Measurements from ENCODE around the gene CFAP97D2. TPM values are rescaled to one million over a fixed set of nuclear protein-coding genes. Genes with fewer than 3 reads are reported as not detected.

Gene CFAP97D2
- total and polyA plus RNA-seq, 2 donors (not counting 3 experiments of a cell fraction or from before 2014, with no cell fraction given) = not detected

DNA sequence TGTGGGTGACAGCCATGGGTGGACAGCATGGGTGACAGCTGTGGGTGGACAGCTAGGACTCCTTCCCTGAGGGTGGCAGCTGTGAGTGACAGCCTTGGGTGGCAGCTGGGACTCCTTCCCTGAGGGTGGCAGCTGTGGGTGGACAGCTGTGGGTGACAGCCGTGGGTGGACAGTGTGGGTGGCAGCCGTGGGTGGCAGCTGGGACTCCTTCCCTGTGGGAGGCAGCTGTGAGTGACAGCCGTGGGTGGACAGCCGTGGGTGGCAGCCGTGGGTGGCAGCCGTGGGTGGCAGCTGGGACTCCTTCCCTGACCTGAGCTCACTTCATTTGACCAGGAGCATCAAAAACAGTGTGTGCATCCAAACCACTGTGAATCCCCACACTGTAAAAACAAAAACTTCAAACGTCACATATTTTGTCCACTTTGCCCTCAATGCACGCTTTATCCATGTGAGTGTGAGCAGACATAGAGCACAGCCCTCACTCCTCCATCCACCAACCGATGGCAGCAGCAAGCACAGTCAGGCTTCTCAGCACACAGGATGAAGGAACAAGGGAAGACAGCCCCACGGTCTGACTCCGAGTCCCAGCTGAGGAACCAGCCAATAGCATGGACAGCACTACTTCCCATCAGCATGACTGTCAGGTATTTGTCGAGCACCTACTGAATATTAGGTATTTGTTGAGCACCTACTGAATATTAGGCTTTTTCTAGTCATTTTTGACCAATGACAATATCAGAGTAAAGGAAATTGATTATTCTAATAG is 1.6 kb upstream of the CFAP97D2 start:
- FAIRE-seq (no peak), DNase-seq (ENCODE audit: low read depth, low spot score) (no peak)
- BruUV-seq (replicated peaks) = no TSS peak
- no peak overlapping the region for H3K27ac ChIP-seq (ENCODE audit: insufficient read depth, low read depth, low read length)
- no peaks in the 10 kb centered on the region for H3K9me3 ChIP-seq (replicated peaks; ENCODE audit: control insufficient read depth, insufficient read depth, low read length)
- H3K9ac ChIP-seq (replicated peaks; ENCODE audit: extremely low read depth, insufficient read depth, low read length) = no peak overlapping the region
- H3K4me2 ChIP-seq (ENCODE audit: insufficient read depth, low read length) = no peak overlapping the region
- H3K9me1 ChIP-seq (replicated peaks; ENCODE audit: control insufficient read depth, extremely low read depth, insufficient read depth, low read length) = no peaks in the 10 kb centered on the region
- H3K79me2 ChIP-seq (ENCODE audit: control insufficient read depth, insufficient read depth, low read length) = no peaks in the 10 kb centered on the region
- ChIA-PET POLR2A (no interaction called here), CTCF (interaction anchor here (1.0 kb wide), 1 partner anchor 27 kb away, joined by 4 read pairs; no protein-coding TSS in a partner anchor)
- H3K4me1 ChIP-seq (ENCODE audit: control insufficient read depth, extremely low read depth, insufficient read depth, low read length) = peaks cover 14% of the 10 kb centered on the region
- peaks cover 12 to 19% of the 10 kb centered on the region in 2 experiments for H3K27me3 ChIP-seq (ENCODE audit: control insufficient read depth in 2 of 2, insufficient read depth in 2 of 2, low read length in 2 of 2)
- TF ChIP-seq FOS (IDR thresholded peaks at IDR 0.05; ENCODE audit: borderline replicate concordance, insufficient read depth, low read length) = no peak
- TF ChIP-seq EZH2 (IDR thresholded peaks at IDR 0.05; ENCODE audit: borderline replicate concordance, low read depth, low read length, severe bottlenecking) = no peak
- no peak overlapping the region for H3K4me3 ChIP-seq (replicated peaks in 1 of 3; ENCODE audit: insufficient read depth in 1 of 3, low read depth in 1 of 3, low read length in 3 of 3)
- no peaks in the 10 kb centered on the region for H4K20me1 ChIP-seq (replicated peaks; ENCODE audit: control insufficient read depth, extremely low read depth, insufficient read depth, low read length)
- no peaks in the 10 kb centered on the region for H3K36me3 ChIP-seq (ENCODE audit: control insufficient read depth in 2 of 2, extremely low read depth in 1 of 2, insufficient read depth in 2 of 2, low read length in 2 of 2)
- no peak overlapping the region for H2AFZ ChIP-seq (ENCODE audit: low read depth, low read length)
- intact Hi-C loops (cut with micrococcal nuclease) (no loop called here), dilution Hi-C loops (cut with MboI; ENCODE audit: extremely low pct_ligation_motif_present, low sequenced_read_pairs) (no loop called here)

DNA sequence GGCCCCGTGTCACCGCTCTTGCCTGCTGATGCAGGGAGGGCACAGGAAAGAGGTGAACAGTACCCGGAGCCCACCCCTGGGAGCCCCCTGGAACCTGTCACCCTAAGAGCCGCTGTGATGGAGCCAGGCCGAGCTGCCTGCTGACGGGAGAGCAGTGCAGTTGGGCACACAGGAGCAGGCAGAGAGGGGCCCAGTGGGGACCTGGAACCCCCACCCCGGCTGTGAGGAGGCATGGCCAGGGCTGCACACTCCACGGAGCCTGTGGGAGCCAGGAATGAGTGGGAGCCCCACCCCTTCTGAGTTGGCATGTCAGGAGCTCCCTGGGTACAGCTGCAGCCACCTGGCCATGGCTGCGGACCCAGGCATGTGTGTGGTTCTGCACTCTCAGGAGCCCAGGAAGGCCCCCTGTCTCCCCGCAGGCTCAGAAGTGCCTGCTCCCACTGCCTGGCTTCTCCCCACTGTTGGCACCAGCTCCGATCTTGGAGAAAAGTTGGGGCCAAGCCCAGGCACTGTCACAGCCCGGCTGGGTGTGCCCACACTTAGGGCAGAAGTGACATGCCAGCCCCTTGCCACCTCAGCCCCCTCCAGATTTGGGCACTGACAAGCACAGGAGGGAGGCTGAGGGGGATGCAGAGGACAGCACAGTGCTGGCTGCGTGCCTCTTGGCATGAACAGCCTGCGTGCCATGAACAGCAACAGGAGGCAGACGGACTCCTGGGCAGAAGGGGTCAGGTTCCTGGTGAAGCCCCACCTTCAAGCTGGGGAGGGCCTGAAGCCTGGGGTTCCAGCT is 6.3 kb downstream of the CFAP97D2 start:
- dilution Hi-C loops (cut with MboI; ENCODE audit: extremely low pct_ligation_motif_present, low sequenced_read_pairs) = no loop called here
- H3K4me2 ChIP-seq (ENCODE audit: insufficient read depth, low read length) = no peak overlapping the region
- no peak overlapping the region for H3K4me3 ChIP-seq (replicated peaks in 1 of 3; ENCODE audit: insufficient read depth in 1 of 3, low read depth in 1 of 3, low read length in 3 of 3)
- H3K79me2 ChIP-seq (ENCODE audit: control insufficient read depth, insufficient read depth, low read length) = no peaks in the 10 kb centered on the region
- no peak overlapping the region for H3K27ac ChIP-seq (ENCODE audit: insufficient read depth, low read depth, low read length)
- no TSS peak for BruUV-seq (replicated peaks)
- no peaks in the 10 kb centered on the region for H3K9me1 ChIP-seq (replicated peaks; ENCODE audit: control insufficient read depth, extremely low read depth, insufficient read depth, low read length)
- H3K9ac ChIP-seq (replicated peaks; ENCODE audit: extremely low read depth, insufficient read depth, low read length) = no peak overlapping the region
- FAIRE-seq (no peak), DNase-seq (ENCODE audit: low read depth, low spot score) (no peak)
- H4K20me1 ChIP-seq (replicated peaks; ENCODE audit: control insufficient read depth, extremely low read depth, insufficient read depth, low read length) = no peaks in the 10 kb centered on the region
- ChIA-PET CTCF (interaction anchor here (1.3 kb wide), 1 partner anchor 11 kb away, joined by 3 read pairs; no protein-coding TSS in a partner anchor), POLR2A (interaction anchor here (0.6 kb wide), 1 partner anchor 136 kb away, joined by 5 read pairs; no protein-coding TSS in a partner anchor)
- no peaks in the 10 kb centered on the region for H3K4me1 ChIP-seq (ENCODE audit: control insufficient read depth, extremely low read depth, insufficient read depth, low read length)
- intact Hi-C loops (cut with micrococcal nuclease) = no loop called here
- no peaks in the 10 kb centered on the region for H3K9me3 ChIP-seq (replicated peaks; ENCODE audit: control insufficient read depth, insufficient read depth, low read length)
- no peaks in the 10 kb centered on the region for H3K36me3 ChIP-seq (ENCODE audit: control insufficient read depth in 2 of 2, extremely low read depth in 1 of 2, insufficient read depth in 2 of 2, low read length in 2 of 2)
- H2AFZ ChIP-seq (ENCODE audit: low read depth, low read length) = no peak overlapping the region
- peaks cover 7 to 9% of the 10 kb centered on the region in 2 experiments for H3K27me3 ChIP-seq (ENCODE audit: control insufficient read depth in 2 of 2, insufficient read depth in 2 of 2, low read length in 2 of 2)
- TF ChIP-seq FOS (IDR thresholded peaks at IDR 0.05; ENCODE audit: borderline replicate concordance, insufficient read depth, low read length) (no peak), JUN (IDR thresholded peaks at IDR 0.05; ENCODE audit: borderline replicate concordance, insufficient read depth, insufficient read length, low read depth) (no peak), EZH2 (IDR thresholded peaks at IDR 0.05; ENCODE audit: borderline replicate concordance, low read depth, low read length, severe bottlenecking) (no peak), MYC (IDR thresholded peaks at IDR 0.05; ENCODE audit: low read depth, low read length) (no peak), GATA2 (IDR thresholded peaks at IDR 0.05; ENCODE audit: insufficient read depth, insufficient read length, low read depth, low read length) (no peak), POLR2A (IDR thresholded peaks at IDR 0.05; ENCODE audit: low read depth, low read length) (no peak), POLR2AphosphoS5 (IDR thresholded peaks at IDR 0.05; ENCODE audit: insufficient read depth, low read depth, low read length) (no peak)
- TF ChIP-seq, protein P1, sequence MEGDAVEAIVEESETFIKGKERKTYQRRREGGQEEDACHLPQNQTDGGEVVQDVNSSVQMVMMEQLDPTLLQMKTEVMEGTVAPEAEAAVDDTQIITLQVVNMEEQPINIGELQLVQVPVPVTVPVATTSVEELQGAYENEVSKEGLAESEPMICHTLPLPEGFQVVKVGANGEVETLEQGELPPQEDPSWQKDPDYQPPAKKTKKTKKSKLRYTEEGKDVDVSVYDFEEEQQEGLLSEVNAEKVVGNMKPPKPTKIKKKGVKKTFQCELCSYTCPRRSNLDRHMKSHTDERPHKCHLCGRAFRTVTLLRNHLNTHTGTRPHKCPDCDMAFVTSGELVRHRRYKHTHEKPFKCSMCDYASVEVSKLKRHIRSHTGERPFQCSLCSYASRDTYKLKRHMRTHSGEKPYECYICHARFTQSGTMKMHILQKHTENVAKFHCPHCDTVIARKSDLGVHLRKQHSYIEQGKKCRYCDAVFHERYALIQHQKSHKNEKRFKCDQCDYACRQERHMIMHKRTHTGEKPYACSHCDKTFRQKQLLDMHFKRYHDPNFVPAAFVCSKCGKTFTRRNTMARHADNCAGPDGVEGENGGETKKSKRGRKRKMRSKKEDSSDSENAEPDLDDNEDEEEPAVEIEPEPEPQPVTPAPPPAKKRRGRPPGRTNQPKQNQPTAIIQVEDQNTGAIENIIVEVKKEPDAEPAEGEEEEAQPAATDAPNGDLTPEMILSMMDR (IDR thresholded peaks at IDR 0.05; ENCODE audit: extremely low read depth in 1 of 2, insufficient read depth in 1 of 2, low read depth in 1 of 2, low read length in 2 of 2) = no peak
- TF ChIP-seq, protein P2, sequence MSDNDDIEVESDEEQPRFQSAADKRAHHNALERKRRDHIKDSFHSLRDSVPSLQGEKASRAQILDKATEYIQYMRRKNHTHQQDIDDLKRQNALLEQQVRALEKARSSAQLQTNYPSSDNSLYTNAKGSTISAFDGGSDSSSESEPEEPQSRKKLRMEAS (IDR thresholded peaks at IDR 0.05; ENCODE audit: insufficient read depth, insufficient read length) = no peak

Measured in endothelial cell of umbilical vein (primary cell).